Testis (tissue), 2 donors: Measurements from ENCODE around the gene EPHA7.

Source experiments
- POLR2A ChIP-seq: fragments of 450-650 bp; IDR thresholded peaks from one replicate; pipeline ENCODE4 v1.6.1; 2017; ENCODE audit warnings: antibody characterized with exemption, mild to moderate bottlenecking, moderate library complexity
- TF ChIP-seq, protein P1 (sequence below), 3 experiments: fragments of 450-650 bp in 2 of 3; fragments of 200-600 bp in 1 of 3; sonication (generic) in 1 of 3; IDR thresholded peaks; one replicate each; pipeline ENCODE4 v1.5.1; 2016 to 2019; ENCODE audit warnings: antibody characterized with exemption in 3 of 3, mild to moderate bottlenecking in 2 of 3, moderate library complexity in 1 of 3

DNA sequence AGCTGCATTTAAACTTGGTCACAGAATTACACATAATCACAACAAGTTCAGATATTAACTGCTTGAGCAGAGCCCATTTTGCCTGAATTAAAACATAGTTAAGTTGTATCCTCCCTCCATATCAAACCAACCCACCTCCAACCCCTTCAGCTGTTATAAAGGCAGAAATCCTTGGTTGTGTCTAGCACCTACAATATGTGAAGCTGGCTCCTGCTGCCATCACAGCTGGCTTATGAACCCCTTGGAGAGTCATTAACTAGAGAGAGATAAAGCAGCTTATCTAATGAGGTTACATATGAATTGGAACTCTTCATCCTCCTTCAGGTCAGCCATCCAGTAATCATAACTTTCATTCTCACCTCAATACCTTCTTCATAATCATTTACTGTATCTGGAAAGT, 101.8 kb downstream of the EPHA7 start:
- TF ChIP-seq, protein P1, sequence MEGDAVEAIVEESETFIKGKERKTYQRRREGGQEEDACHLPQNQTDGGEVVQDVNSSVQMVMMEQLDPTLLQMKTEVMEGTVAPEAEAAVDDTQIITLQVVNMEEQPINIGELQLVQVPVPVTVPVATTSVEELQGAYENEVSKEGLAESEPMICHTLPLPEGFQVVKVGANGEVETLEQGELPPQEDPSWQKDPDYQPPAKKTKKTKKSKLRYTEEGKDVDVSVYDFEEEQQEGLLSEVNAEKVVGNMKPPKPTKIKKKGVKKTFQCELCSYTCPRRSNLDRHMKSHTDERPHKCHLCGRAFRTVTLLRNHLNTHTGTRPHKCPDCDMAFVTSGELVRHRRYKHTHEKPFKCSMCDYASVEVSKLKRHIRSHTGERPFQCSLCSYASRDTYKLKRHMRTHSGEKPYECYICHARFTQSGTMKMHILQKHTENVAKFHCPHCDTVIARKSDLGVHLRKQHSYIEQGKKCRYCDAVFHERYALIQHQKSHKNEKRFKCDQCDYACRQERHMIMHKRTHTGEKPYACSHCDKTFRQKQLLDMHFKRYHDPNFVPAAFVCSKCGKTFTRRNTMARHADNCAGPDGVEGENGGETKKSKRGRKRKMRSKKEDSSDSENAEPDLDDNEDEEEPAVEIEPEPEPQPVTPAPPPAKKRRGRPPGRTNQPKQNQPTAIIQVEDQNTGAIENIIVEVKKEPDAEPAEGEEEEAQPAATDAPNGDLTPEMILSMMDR (IDR thresholded peaks at IDR 0.05): no peak
- no peak for TF ChIP-seq POLR2A
